Measurements from ENCODE around the gene DYNLT3. TPM values are rescaled to one million over a fixed set of nuclear protein-coding genes. Genes with fewer than 3 reads are reported as not detected.
A peak's percentile ranks its signal among the peaks of the same experiment; 100 is the strongest.

Gene DYNLT3
- total RNA-seq, 2 experiments from 2014 or later: 47.9 to 48.3 TPM

- Histone ChIP-seq H3K9me3 (ENCODE audit: control insufficient read depth in 1 of 2, insufficient read depth in 1 of 2, low read length in 2 of 2) (no peaks in the 10 kb centered on the region), H3K4me3 (ENCODE audit: low read length) (peak overlapping the region; percentile 78), H3K36me3 (ENCODE audit: insufficient read depth, low read length) (no peaks in the 10 kb centered on the region), H3K27me3 (ENCODE audit: control insufficient read depth in 1 of 2, insufficient read depth in 2 of 2, low read length in 2 of 2) (no peaks in the 10 kb centered on the region), H3K27ac (ENCODE audit: low read depth in 1 of 2, low read length in 2 of 2) (peak overlapping the region; percentile 83 to 94), H3K4me1 (ENCODE audit: insufficient read depth, low read length) (peaks cover 20% of the 10 kb centered on the region)
- Mint-ChIP-seq H3K4me3 (peak overlapping the region; percentile 89), H3K9me3 (no peaks in the 10 kb centered on the region), H3K4me1 (ENCODE audit: low read depth) (peaks cover 56% of the 10 kb centered on the region), H3K27me3 (no peaks in the 10 kb centered on the region), H3K36me3 (ENCODE audit: low read depth) (peaks cover 16% of the 10 kb centered on the region), H3K27ac (peak overlapping the region; percentile 97)
- intact Hi-C loops (cut with DNase I, micrococcal nuclease): loop anchor here (2.0 to 5.0 kb wide), 2 partner anchors 21 to 481 kb away; partner anchors contain the start of gene RPGR (in 1 of the 2)
- peak in 5 of 14 experiments; percentile 2 to 51 (median 35) for DNase-seq
- TF ChIP-seq CTCF (IDR thresholded peaks at IDR 0.05): no peak
- ChIA-PET CTCF (no interaction called here), POLR2A (interaction anchor here (0.6 kb wide), 1 partner anchor 100 kb away, joined by 3 read pairs; no protein-coding TSS in a partner anchor)
- ATAC-seq (ENCODE audit: poor library complexity): peak; percentile 47
Observed at GRCh38 chrX:37846141-37846540, 1.2 kb downstream of the DYNLT3 start.

GRCh38 chrX:37844622-37845021, 2.7 kb downstream of the DYNLT3 start:
- H3K4me1 Mint-ChIP-seq (ENCODE audit: low read depth): peaks cover 53% of the 10 kb centered on the region
- no peak for TF ChIP-seq CTCF (IDR thresholded peaks at IDR 0.05)
- DNase-seq (no peak), ATAC-seq (ENCODE audit: poor library complexity) (no peak)
- H3K36me3 Mint-ChIP-seq (ENCODE audit: low read depth): peaks cover 22% of the 10 kb centered on the region
- Histone ChIP-seq H3K4me3 (ENCODE audit: low read length) (no peak overlapping the region), H3K4me1 (ENCODE audit: insufficient read depth, low read length) (peaks cover 20% of the 10 kb centered on the region), H3K9me3 (ENCODE audit: control insufficient read depth in 1 of 2, insufficient read depth in 1 of 2, low read length in 2 of 2) (no peaks in the 10 kb centered on the region), H3K27me3 (ENCODE audit: control insufficient read depth in 1 of 2, insufficient read depth in 2 of 2, low read length in 2 of 2) (no peaks in the 10 kb centered on the region), H3K36me3 (ENCODE audit: insufficient read depth, low read length) (no peaks in the 10 kb centered on the region), H3K27ac (ENCODE audit: low read depth in 1 of 2, low read length in 2 of 2) (no peak overlapping the region)
- POLR2A ChIA-PET: no interaction called here
- no peak overlapping the region for H3K4me3 Mint-ChIP-seq
- CTCF ChIA-PET: no interaction called here
- intact Hi-C loops (cut with DNase I, micrococcal nuclease): loop anchor here in 1 of 2 experiments (5.0 kb wide), 1 partner anchor 483 kb away; the partner anchor contains the start of gene RPGR
- no peaks in the 10 kb centered on the region for H3K27me3 Mint-ChIP-seq
- H3K27ac Mint-ChIP-seq: peak overlapping the region; percentile 59
- H3K9me3 Mint-ChIP-seq: no peaks in the 10 kb centered on the region

GRCh38 chrX:37840931-37841330, 6.4 kb downstream of the DYNLT3 start:
- no peaks in the 10 kb centered on the region for H3K9me3 ChIP-seq (ENCODE audit: control insufficient read depth in 1 of 2, insufficient read depth in 1 of 2, low read length in 2 of 2)

More at GRCh38 chrX:37840931-37841330, 6.4 kb downstream of the DYNLT3 start:
- Mint-ChIP-seq H3K27ac (no peak overlapping the region), H3K27me3 (no peaks in the 10 kb centered on the region), H3K4me1 (ENCODE audit: low read depth) (peaks cover 32% of the 10 kb centered on the region), H3K9me3 (no peaks in the 10 kb centered on the region), H3K4me3 (no peak overlapping the region), H3K36me3 (ENCODE audit: low read depth) (peaks cover 33% of the 10 kb centered on the region)
- Histone ChIP-seq H3K4me1 (ENCODE audit: insufficient read depth, low read length) (peaks cover 6% of the 10 kb centered on the region), H3K27ac (ENCODE audit: low read depth in 1 of 2, low read length in 2 of 2) (no peak overlapping the region), H3K27me3 (ENCODE audit: control insufficient read depth in 1 of 2, insufficient read depth in 2 of 2, low read length in 2 of 2) (no peaks in the 10 kb centered on the region), H3K4me3 (ENCODE audit: low read length) (no peak overlapping the region), H3K36me3 (ENCODE audit: insufficient read depth, low read length) (peaks cover 10% of the 10 kb centered on the region)
- ChIA-PET CTCF (interaction anchor here (0.8 kb wide), 1 partner anchor 95 kb away, joined by 3 read pairs; no protein-coding TSS in a partner anchor), POLR2A (no interaction called here)
- DNase-seq (no peak), ATAC-seq (ENCODE audit: poor library complexity) (no peak)
- TF ChIP-seq CTCF (IDR thresholded peaks at IDR 0.05): no peak
- intact Hi-C loops (cut with DNase I, micrococcal nuclease): no loop called here

All from CD4-positive, alpha-beta T cell (primary cell).